HG02571 (cell line): ENCODE measurements around the gene TNFRSF9.
"Not testable (repeated sequence)": the region's sequence is repeated elsewhere in the genome, so short reads cannot be mapped to it uniquely, and the experiment has no call there.

Source experiments
- ATAC-seq: cut with Tn5 transposase; IDR thresholded peaks from one replicate; pipeline ENCODE4 v1.9.1; 2021; ENCODE audit warnings: mild to moderate bottlenecking, moderate library complexity; ENCODE audit not compliant: unreplicated experiment

TNFRSF9 gene

GRCh38 chr1:7940745-7941436, at the start of gene TNFRSF9:
Gene TNFRSF9, minus strand, starts transcription at chr1:7940839. Its CDS starts 845 bp downstream, at chr1:7939994.
- no peak for ATAC-seq

GRCh38 chr1:7989762-7990428, 49.3 kb upstream of the TNFRSF9 start:
- ATAC-seq, result no peak

DNA sequence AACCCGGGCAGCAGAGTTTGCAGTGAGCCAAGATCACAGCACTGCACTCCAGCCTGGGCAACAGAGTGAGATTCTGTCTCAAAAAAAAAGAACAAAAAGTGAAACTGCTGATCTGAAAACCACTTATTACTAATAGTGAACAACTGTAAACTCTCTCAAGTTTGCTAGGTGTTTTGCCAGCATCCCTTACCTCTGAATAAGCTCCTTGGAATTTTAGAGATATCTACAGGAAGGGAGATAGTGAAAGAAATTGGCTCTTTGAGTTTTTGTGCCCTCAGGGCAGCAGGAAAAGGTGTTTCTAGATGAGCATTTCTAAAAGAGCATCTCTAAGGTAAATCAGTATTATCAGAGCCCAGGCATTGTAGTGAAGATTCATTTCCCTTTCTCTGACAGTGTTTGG, 47.9 kb upstream of the TNFRSF9 start:
- ATAC-seq, result no peak

DNA sequence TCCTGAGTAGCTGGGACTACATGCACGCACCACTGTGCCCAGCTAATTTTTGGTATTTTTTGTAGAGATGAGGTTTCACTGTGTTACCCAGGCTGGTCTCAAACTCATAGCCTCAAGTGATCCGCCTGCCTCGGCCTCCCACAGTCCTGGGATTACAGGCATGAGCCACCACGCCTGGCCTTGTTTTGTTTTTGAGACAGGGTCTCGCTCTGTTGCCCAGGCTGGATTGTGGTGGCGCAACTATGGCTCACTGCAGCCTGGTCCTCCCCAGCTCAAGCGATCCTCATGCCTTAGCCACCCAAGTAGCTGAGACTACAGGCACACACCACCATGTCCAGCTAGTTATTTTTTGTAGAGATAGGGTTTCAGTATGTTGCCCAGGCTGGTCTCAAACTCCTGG, 46.9 kb upstream of the TNFRSF9 start:
- no peak for ATAC-seq

DNA sequence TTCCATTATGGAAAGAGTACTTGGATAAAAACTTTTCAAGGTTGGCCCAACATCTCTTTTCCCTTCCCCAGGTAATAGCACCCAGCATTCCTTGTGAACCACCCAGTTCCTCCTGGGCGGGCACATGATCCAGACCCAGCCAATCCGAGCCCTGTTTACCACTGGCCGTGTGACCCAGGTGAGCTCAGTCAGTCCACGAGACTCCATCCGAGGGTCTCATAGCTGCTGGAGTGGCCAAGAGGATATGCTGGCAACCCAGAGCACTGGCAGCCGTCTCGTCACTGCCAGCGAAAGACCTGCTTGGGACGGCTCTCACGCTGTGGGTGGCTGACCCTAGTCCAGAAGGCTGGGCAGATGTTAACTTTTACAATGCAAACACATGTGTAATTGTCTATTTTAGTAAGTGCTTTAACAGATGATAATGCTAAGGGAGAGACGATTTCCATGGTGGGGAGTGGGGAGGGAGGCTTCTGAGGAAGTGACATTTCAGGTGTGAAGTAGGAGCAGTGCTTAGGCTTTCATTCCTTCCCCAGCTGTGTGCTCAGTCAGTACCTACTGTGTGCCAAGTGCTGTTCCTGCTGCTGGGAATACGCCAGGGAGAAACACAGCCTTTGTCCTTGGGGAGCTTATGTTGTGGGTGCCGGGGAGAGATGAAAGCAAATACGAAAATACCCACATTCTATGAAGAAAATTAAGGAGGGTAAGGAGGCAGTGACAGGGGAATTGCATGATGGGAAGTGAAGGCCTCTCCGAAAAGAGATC, 45.4 kb upstream of the TNFRSF9 start:
- no peak for ATAC-seq

DNA sequence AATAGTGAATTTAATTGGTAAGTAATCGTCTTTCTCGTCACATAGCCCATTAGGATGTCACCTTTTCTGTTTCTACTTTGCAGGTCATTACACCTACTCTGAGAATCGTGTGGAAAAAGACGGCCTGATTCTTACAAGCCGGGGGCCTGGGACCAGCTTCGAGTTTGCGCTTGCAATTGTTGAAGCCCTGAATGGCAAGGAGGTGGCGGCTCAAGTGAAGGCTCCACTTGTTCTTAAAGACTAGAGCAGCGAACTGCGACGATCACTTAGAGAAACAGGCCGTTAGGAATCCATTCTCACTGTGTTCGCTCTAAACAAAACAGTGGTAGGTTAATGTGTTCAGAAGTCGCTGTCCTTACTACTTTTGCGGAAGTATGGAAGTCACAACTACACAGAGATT, 44.2 kb upstream of the TNFRSF9 start:
- ATAC-seq, result no peak

DNA sequence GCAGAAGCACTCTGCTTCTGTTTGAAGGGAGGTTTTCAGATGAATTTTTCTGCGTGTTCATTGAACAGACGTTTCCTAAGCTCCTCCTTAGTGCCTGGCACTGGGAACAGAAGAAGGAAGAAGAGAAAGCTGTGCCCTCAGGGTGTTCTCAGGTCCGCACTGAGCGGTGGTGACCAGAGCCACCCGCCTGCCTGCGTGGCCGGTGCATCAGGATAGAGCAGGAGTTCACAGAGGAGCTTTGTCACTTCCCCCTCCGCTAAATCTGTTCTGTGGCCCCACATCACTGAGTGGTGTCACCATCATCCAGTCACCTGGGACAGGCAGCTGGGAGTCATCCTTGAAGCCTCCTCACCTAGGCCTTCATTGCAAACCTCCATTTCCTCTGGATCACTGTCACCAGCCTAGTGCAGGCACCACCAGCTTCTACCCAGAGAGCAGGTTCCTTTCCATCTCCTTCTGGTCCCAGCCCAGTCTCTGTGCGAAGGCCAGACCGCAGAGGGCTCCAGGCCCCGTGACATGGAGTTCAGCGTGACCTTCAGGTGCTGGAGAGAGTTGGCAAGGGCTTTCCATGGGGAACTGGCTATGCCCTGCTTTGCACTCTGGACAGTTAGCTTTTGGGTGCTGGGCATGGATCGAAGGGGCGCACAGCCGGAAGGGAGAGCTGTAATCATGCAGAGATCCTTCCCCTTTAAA, 42.6 kb upstream of the TNFRSF9 start:
- no peak for ATAC-seq

DNA sequence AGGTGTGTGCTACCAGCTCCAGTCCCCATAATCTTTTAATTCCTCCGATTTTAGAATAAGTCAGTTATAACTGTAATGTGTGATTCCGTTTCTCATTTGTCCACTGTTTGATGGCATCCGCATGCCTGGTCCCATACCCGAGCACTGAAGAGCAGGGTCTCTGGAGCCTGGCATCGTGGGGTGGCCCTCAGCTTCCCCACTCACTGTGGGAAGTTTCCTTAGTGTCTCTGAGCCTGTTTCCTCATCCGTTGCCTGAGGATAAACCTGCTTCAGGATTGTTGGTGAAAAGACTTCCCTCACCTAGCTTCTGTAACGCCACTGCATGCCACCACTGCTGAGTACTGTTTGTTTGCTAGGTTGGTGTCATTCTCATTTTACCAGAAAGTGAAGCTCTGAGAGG, 40.3 kb upstream of the TNFRSF9 start:
- ATAC-seq, result no peak

GRCh38 chr1:7975212-7975865, 34.7 kb upstream of the TNFRSF9 start:
- ATAC-seq, result no peak

GRCh38 chr1:7973086-7973485, 32.4 kb upstream of the TNFRSF9 start:
- no peak for ATAC-seq

- ATAC-seq, result no peak
Observed at GRCh38 chr1:7972285-7972684, 31.6 kb upstream of the TNFRSF9 start.

GRCh38 chr1:7971024-7971423, 30.4 kb upstream of the TNFRSF9 start:
- ATAC-seq, result no peak

- no peak for ATAC-seq
Observed at GRCh38 chr1:7970246-7970645, 29.6 kb upstream of the TNFRSF9 start.

DNA sequence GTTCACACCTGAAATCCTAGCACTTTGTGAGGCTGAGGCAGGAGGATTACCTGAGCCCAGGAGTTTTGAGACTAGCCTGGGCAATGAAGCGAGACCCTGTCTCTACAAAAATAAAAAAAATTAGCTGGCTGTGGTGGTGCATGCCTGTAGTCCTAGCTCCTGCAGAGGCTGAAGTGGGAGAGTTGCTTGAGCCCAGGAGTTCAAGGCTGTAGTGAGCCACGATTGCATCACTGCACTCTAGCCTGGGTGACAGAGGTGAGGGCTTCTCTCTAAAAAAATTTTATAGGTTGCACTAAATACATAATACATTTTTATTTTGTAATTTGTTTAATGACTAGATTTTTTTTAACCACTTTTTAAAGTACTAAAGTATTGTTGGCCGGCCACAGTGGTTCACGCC, 27.0 kb upstream of the TNFRSF9 start:
- no peak for ATAC-seq

DNA sequence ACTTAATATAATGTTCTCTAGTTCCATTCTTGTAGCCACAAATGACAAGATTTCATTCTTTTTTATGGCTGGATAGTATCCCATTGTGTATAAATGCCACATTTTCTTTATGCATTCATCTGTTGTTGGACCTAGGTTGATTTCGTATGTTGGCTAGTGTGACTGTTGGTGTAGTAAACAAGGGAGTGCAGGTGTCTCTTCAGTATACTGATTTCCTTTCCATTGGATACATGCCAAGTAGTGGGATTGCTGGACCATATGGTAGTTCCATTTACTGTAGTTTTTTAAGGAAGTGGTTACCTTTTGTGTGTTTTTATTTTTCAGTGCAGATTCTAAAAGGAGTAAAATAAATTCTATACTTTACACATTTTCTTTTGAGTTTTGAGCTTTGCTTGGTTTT, 26.6 kb upstream of the TNFRSF9 start:
- no peak for ATAC-seq

GRCh38 chr1:7964476-7964875, 23.8 kb upstream of the TNFRSF9 start:
- ATAC-seq, result no peak

DNA sequence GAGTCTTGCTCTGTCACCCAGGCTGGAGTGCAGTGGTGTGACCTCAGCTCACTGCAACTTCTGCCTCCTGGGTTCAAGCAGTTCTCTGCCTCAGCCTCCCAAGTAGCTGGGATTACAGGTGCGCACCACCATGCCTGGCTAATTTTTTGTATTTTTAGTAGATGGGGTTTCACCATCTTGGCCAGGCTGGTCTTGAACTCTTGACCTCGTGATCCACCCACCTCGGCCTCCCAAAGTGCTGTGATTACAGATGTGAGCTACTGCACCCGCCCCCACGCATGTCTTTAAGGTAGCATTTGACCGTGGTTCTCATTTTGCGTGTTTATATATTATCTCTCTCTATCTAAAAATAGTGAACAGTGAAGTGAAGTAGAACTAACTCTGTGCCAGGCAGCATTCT, 23.2 kb upstream of the TNFRSF9 start:
- ATAC-seq, result not testable (repeated sequence)

- not testable (repeated sequence) for ATAC-seq
Observed at GRCh38 chr1:7963378-7963730, 22.7 kb upstream of the TNFRSF9 start.

- no peak for ATAC-seq
Observed at GRCh38 chr1:7962636-7963377, 22.2 kb upstream of the TNFRSF9 start.

GRCh38 chr1:7962014-7962335, 21.3 kb upstream of the TNFRSF9 start:
- ATAC-seq, result peak; percentile 7
